ENCODE results near the gene LRRC27.

Gene LRRC27

DNA sequence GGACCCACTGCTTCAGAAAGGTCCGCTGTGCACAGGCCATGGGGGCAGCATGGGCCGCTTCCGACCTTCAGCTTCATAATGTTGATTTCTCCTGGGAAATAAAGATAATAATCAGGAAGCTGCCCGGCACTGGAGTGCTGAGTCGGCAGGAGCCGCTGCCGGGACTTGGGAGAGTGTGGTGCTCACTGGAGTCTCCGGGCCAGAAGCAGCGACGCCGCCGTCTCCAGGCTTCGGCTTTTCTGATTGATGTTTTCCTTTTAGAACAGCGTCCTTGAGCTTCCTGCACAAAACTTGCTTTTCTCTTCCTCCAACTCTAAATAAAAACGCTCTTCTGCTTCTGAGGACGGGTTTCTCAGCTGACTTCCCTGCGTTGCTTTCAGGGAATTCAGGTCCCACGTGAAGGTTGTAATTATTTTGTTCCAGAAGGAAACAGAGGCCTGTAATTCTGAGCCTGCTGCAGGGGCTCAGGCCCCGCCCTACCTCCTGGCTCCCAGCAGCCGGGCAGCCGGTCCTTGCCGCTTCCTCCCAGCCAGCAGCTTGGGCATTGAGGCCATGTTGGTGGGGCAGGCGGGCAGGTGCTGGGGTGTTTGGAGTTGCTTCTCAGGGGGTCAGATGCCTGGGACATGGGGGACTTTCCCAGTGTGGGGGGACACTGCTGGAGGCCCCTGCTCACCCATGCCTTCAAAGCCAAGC, 79.7 kb downstream of the LRRC27 start:
- no peak; the same call in 2 of the 3 replicates for ATAC-seq
- no peak for TF ChIP-seq ZFP3 (CRISPR knock-in tag; IDR thresholded peaks at IDR 0.05)

DNA sequence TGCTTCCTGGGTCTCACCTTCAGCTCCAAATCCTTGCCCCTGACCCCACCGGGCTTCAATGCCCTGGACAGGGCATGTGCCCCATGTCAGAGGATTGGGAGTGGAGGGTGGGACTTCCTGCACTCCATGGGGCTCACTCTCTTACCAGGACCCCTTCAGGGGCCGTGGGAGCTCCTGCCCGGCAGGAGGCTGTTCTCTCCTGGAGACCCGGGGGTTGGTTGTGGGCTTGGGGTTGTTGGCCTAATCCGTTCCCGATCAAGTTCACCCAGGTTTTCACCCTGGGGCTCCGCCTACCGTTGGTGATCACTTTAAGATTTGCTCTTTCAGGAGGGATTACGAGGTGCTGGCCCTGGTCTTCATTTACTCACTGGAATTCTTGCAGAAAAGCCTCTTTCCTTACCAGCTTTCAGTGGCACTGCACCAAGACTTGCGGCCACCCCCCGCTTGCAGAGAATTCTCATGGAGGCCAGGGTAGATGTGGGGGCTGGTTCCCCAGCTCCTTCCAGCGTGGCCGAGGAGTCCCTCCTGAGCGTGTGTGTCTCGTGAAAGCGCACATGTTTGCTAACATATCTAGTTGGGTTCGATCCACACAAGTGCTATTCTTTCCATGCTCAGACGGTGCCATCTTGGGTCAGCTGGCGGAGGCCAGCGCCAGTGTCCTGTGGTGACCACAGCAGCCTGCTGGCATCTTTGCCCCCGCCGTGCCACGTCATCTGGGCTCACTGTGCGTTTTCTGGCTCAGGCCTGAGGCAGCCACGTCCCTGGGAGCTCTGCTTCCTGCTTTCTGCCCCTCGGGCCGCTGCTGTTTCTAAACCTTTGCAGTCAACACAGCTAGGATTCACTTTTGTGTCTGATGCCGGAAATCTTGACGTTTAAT, 80.6 kb downstream of the LRRC27 start:
- ATAC-seq: no peak
- TF ChIP-seq ZNF70 (CRISPR knock-in tag; IDR thresholded peaks at IDR 0.05): no peak

DNA sequence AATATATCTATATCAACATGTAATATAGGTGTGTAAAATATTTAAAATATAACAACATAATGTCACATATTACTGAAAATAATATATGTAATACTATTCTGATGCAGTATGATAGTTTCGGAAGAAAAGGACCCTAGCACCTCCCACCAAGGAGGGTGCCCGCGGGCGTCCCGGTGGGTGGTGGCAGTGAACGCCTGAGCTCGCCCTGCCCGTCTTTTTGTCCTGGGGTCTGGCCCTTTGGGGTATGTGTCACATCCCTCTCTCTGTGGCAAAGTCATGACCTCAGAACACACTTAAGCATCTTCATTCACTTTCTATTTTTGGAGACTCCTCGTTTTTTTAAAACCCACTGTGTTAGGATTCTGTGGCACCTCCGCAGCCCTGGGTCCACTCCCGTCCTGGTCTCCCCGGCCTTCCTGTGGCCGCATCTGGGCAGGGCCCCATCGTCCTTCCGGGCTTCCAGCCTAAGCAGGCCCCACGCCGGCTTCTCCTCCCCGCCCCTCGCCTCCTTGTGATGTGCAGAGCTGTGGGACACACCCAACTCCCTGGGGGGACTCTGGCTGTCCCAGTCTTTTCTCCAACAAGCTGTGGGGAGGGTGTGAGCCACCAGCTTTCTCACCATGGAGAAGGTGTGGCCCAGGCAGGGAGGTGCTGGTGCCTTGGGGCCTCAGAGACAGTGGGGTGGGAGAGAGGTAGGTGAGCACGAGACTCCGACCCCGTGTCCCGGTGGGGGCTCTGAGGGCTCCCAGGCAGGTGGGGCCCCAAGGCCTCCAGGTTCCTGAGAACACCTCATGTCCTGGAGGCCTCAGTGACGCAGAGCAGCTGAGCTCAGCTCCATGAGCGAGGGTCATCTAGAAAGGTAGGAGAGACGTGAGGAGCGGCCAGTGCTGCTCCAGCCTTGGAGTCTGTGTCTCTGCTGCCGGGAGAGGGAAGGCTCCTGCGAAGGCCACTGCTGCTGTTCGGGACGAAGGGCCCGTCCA, 81.5 kb downstream of the LRRC27 start:
- ATAC-seq: no peak
- TF ChIP-seq ISL1 (CRISPR knock-in tag; IDR thresholded peaks at IDR 0.05) (no peak), ZC3H10 (CRISPR knock-in tag; IDR thresholded peaks at IDR 0.05) (no peak), BACH2 (CRISPR knock-in tag; IDR thresholded peaks at IDR 0.05; ENCODE audit: borderline replicate concordance) (no peak), ARNTL (CRISPR knock-in tag; IDR thresholded peaks at IDR 0.05; ENCODE audit: borderline replicate concordance, low read depth) (no peak), PPARA (CRISPR knock-in tag; IDR thresholded peaks at IDR 0.05; ENCODE audit: borderline replicate concordance) (no peak), OSR1 (CRISPR knock-in tag; IDR thresholded peaks at IDR 0.05) (no peak)
- TF ChIP-seq, protein P1, sequence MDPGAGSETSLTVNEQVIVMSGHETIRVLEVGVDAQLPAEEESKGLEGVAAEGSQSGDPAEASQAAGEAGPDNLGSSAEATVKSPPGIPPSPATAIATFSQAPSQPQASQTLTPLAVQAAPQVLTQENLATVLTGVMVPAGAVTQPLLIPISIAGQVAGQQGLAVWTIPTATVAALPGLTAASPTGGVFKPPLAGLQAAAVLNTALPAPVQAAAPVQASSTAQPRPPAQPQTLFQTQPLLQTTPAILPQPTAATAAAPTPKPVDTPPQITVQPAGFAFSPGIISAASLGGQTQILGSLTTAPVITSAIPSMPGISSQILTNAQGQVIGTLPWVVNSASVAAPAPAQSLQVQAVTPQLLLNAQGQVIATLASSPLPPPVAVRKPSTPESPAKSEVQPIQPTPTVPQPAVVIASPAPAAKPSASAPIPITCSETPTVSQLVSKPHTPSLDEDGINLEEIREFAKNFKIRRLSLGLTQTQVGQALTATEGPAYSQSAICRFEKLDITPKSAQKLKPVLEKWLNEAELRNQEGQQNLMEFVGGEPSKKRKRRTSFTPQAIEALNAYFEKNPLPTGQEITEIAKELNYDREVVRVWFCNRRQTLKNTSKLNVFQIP (CRISPR knock-in tag; IDR thresholded peaks at IDR 0.05; ENCODE audit: borderline replicate concordance, low read depth): no peak
- TF ChIP-seq, protein P2, sequence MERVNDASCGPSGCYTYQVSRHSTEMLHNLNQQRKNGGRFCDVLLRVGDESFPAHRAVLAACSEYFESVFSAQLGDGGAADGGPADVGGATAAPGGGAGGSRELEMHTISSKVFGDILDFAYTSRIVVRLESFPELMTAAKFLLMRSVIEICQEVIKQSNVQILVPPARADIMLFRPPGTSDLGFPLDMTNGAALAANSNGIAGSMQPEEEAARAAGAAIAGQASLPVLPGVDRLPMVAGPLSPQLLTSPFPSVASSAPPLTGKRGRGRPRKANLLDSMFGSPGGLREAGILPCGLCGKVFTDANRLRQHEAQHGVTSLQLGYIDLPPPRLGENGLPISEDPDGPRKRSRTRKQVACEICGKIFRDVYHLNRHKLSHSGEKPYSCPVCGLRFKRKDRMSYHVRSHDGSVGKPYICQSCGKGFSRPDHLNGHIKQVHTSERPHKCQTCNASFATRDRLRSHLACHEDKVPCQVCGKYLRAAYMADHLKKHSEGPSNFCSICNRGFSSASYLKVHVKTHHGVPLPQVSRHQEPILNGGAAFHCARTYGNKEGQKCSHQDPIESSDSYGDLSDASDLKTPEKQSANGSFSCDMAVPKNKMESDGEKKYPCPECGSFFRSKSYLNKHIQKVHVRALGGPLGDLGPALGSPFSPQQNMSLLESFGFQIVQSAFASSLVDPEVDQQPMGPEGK (CRISPR knock-in tag; IDR thresholded peaks at IDR 0.05; ENCODE audit: borderline replicate concordance): no peak
- TF ChIP-seq, protein P3, sequence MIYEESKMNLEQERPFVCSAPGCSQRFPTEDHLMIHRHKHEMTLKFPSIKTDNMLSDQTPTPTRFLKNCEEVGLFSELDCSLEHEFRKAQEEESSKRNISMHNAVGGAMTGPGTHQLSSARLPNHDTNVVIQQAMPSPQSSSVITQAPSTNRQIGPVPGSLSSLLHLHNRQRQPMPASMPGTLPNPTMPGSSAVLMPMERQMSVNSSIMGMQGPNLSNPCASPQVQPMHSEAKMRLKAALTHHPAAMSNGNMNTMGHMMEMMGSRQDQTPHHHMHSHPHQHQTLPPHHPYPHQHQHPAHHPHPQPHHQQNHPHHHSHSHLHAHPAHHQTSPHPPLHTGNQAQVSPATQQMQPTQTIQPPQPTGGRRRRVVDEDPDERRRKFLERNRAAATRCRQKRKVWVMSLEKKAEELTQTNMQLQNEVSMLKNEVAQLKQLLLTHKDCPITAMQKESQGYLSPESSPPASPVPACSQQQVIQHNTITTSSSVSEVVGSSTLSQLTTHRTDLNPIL (CRISPR knock-in tag; IDR thresholded peaks at IDR 0.05; ENCODE audit: low read depth): no peak

DNA sequence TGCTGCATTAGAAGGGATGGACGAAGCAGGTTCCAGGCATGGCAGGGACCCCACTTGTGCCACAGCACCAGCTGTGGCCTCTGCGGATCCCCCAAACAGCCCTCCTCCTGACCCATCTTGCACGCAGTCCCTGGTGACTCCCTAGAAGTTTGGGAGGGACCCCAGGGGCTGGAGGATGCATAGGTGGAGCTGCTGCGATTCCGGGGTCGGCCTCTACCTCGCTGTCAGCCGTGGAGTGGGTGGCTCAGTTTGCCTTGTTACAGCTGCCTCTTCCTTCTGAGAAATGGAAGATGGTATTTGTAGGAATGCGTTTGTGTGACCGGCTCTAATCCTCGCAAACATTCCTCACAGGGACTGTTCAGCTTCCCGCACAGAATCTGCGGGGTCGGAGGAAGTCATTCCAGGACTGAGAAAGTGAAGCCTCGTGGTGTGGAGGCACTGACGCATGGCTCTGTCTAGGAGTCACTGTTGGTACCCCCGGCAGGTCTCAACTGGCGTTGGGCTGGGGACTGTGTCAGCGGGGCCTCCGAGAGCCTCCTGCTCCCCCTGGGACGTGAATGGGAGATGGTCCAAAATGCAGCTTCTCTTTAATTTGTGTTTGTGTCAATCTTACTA, 82.5 kb downstream of the LRRC27 start:
- no peak for TF ChIP-seq ZC3H10 (CRISPR knock-in tag; IDR thresholded peaks at IDR 0.05)
- no peak for TF ChIP-seq PPARA (CRISPR knock-in tag; IDR thresholded peaks at IDR 0.05; ENCODE audit: borderline replicate concordance)
- no peak for TF ChIP-seq ESRRG (CRISPR knock-in tag; IDR thresholded peaks at IDR 0.05)
- ATAC-seq: no peak

DNA sequence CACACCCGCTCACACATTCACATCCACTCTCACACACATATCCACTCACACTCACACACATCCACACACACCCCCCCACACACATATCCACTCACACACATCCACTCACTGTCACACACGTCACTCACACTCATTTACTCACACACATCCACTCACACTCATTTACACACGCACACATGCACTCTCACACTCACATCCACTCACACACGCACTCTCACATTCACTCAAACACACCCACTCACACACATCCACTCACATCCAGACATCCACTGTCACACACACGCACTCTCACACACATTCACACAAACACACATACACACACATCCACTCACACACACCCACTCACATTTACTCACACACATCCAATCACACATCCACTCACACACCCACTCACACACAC, 83.3 kb downstream of the LRRC27 start:
- no peak for TF ChIP-seq ARNTL (CRISPR knock-in tag; IDR thresholded peaks at IDR 0.05; ENCODE audit: borderline replicate concordance, low read depth)
- TF ChIP-seq, protein P3 (CRISPR knock-in tag; IDR thresholded peaks at IDR 0.05; ENCODE audit: low read depth): no peak
- TF ChIP-seq PPARA (CRISPR knock-in tag; IDR thresholded peaks at IDR 0.05; ENCODE audit: borderline replicate concordance): no peak
- no peak for TF ChIP-seq ZFP3 (CRISPR knock-in tag; IDR thresholded peaks at IDR 0.05)
- no peak for TF ChIP-seq RARB (CRISPR knock-in tag; IDR thresholded peaks at IDR 0.05)
- no peak for TF ChIP-seq ZNF70 (CRISPR knock-in tag; IDR thresholded peaks at IDR 0.05)
- TF ChIP-seq BACH2 (CRISPR knock-in tag; IDR thresholded peaks at IDR 0.05; ENCODE audit: borderline replicate concordance): no peak
- TF ChIP-seq SNAI2 (CRISPR knock-in tag; IDR thresholded peaks at IDR 0.05): no peak
- TF ChIP-seq, protein P1 (CRISPR knock-in tag; IDR thresholded peaks at IDR 0.05; ENCODE audit: borderline replicate concordance, low read depth): no peak
- ATAC-seq: no peak
